Stimulated activated CD8-positive, alpha-beta memory T cell treated with anti-CD3 and anti-CD28 coated beads, Interleukin-7, amount 100 ng/mL, for 4 hours (primary cell): ENCODE data around the gene ITGA3.

ENCODE experiments used
- DNase-seq, 2 donors: peaks; one replicate each; pipeline ENCODE4 v3.0.0-alpha.2; 2020; ENCODE audit warnings: low read depth in 2 of 2

Gene ITGA3

GRCh38 chr17:50070908-50071680 lies 15.2 kb downstream of the ITGA3 start:
- no peak for DNase-seq

DNA sequence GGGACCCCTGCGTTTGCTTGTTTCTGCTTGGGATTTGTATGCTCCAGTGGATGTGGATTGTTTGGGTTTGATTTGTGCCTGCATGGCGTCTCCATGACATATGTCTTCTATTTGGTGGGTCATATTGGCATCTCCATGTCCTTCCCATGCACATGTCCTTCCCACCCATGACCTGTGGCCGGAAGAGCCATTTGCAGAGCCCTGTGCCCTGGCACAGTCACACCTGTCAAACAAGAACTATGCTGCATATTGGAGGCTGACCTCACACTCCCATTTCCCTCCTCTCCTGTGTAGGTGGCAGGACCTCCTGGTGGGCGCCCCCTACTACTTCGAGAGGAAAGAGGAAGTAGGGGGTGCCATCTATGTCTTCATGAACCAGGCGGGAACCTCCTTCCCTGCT lies 15.8 kb downstream of the ITGA3 start:
- no peak for DNase-seq

GRCh38 chr17:50072130-50072529 lies 16.2 kb downstream of the ITGA3 start:
- DNase-seq: no peak

- DNase-seq: no peak
Observed at GRCh38 chr17:50072925-50073324, 17.0 kb downstream of the ITGA3 start.

- no peak for DNase-seq
Observed at GRCh38 chr17:50074227-50074626, 18.3 kb downstream of the ITGA3 start.

GRCh38 chr17:50075446-50076032 lies 19.6 kb downstream of the ITGA3 start:
- no peak for DNase-seq

DNA sequence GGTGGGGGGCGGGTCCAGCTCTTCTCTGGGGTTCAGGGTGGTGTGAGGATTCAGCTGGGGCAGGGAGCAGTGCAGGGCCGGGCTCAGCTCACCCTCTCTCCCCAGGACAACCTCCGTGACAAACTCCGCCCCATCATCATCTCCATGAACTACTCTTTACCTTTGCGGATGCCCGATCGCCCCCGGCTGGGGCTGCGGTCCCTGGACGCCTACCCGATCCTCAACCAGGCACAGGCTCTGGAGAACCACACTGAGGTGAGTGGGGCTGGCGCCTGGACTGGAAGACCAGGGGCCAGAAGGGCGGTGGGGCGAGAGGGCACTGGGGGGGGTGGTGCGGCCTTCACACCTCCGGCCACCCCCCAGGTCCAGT lies 20.3 kb downstream of the ITGA3 start:
- DNase-seq: no peak

GRCh38 chr17:50076591-50077235 lies 20.8 kb downstream of the ITGA3 start:
- DNase-seq: no peak

GRCh38 chr17:50078430-50078829 lies 22.5 kb downstream of the ITGA3 start:
- no peak for DNase-seq

DNA sequence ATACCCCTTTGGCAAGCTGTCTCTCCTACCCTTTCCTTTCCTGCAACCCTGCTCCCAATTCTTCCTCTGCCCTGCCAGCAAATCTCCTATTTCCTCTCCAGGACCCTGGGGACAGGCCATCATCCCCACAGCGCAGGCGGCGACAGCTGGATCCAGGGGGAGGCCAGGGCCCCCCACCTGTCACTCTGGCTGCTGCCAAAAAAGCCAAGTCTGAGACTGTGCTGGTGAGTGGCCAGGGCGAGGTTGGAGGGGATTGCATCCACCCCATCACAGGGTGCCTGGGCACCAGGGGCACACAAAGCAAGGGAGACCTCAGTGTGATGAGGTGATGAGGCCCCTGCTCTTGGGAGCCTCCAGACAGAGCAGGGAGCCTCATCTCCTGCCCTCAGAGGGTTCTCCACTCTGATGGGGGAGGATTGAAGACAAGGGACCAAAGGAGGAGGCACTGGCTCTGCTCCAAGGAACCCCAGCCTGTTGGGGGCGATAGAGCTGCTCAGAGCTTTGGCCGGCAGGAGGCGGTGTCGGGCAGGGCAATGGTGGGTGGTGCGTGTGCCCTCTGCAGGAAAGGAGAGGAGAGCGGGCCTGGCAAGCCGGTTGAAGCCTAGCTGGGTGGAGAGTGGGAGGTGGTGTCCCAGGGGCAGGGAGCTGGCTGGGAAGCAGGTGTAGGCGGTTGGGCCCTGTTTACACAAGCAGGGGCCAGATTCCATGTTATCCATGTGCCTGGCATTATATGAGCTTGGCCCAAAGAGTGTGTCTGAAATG lies 23.6 kb downstream of the ITGA3 start:
- no peak for DNase-seq

GRCh38 chr17:50080096-50080480 lies 24.2 kb downstream of the ITGA3 start:
- no peak for DNase-seq

- no peak for DNase-seq
Observed at GRCh38 chr17:50080827-50081226, 24.9 kb downstream of the ITGA3 start.

DNA sequence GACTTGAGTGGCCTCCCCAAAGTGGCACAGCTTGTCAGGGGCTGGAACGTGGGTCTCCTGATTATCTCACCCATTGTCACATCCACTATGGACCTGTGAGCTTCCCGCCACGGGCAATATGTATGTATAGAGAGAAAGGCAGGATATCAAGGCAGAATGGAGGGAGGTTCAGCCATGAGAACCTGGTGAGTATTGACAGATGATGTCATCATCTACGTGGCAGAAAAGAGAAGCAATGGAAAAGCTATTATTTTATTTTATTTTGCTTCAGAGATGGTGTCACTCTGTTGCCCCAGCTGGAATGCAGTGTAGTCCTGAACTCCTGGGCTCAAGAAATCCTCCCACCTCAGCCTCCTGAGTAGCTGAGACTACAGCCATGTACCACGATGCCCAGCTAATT lies 25.8 kb downstream of the ITGA3 start:
- DNase-seq: no peak

- DNase-seq: peak; percentile 50 to 52
Observed at GRCh38 chr17:50087246-50087911, 31.5 kb downstream of the ITGA3 start.

- no peak for DNase-seq
Observed at GRCh38 chr17:50087912-50088405, 32.0 kb downstream of the ITGA3 start.

GRCh38 chr17:50088952-50089825 lies 33.3 kb downstream of the ITGA3 start:
- no peak for DNase-seq

GRCh38 chr17:50090071-50090470 lies 34.2 kb downstream of the ITGA3 start:
- DNase-seq: no peak

DNA sequence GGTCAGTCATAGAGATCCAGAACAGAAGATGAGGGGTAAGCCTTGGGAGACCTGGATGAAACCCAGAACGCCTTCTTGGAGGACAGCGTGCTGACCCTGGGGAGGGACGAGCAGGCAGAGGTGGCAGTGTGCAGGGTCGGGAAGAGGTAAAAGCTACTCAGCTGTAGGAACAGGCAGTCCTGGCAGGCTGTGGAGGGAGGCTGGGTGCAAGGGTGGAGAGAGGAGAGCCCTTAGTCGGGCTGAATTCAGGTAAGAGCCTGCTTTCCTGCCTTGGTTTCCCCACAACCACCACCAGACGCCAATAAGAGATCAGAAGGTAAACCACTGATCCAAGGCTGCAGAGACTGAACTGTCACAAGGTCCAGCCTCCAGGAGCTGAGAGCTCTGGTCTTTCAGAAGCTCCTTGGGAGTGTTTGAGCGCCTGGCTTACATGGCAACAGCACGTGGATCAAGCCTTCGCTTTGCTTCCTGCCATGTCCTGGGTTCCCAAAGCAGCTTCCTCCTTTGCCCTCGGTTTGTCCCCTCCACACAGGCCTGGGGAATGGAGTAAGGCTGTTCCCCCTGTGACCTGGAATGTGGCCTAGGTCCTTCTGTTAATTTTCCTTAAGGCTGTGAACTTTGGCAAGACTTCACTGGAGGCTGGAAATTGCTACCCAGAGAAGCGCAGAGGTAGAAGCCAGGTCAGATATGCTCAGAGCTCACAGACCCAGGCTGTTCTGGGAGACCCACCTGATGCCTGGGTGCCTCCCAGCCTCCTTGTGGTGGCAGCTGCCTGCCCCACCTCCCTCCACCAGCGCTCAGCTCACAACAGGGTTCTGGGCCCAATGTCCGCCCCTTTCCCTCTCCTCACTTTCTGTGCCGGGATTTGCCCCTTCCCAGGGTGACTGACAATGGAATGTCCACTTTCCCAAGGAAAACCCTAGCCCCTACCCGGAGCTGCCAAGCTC lies 35.3 kb downstream of the ITGA3 start:
- no peak for DNase-seq

GRCh38 chr17:50091918-50092285 lies 36.0 kb downstream of the ITGA3 start:
- no peak for DNase-seq

DNA sequence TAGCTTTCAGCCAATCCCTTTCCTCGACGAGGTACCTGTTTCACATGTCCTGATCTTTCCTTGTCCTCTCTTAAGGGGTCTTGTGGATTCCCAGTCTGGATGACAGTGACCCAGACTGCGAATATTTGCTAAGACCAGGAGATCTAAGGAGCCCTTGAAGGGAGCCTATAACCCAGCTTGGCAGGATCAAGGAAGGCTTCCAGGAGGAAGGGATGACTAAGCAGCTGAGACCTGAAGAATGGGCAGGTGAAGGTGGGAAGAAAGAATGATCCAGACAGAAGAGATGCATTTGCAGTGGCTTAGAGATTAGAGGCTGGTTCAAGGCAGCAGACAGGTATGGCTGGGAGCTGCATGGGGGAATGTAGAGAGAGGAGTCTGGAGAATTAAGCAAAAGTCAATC lies 37.3 kb downstream of the ITGA3 start:
- DNase-seq: no peak
